Tibial artery (tissue), 4 donors: Measurements from ENCODE around the gene IFT74.

Experiments
- DNase-seq, 2 donors: peaks; one replicate each; pipeline ENCODE4 v3.0.0-alpha.2; 2019
- H3K27ac ChIP-seq, 2 donors: fragments of 200-600 bp; sonication (generic) in 1 of 2; 1 replicate in 1 of 2; 2 replicates in 1 of 2; pipeline ENCODE4 v1.5.1; 2018 to 2019; ENCODE audit warnings: mild to moderate bottlenecking in 1 of 2
- H3K27me3 ChIP-seq, 2 donors: fragments of 200-600 bp; sonication (generic) in 1 of 2; one replicate each; pipeline versions ENCODE4 v1.5.1 to v1.6.0; 2016 to 2019
- H3K36me3 ChIP-seq, 3 donors: fragments of 200-600 bp; sonication (generic) in 2 of 3; one replicate each; pipeline ENCODE4 v1.5.1; 2016 to 2019; ENCODE audit warnings: mild to moderate bottlenecking in 2 of 3
- H3K4me1 ChIP-seq, 4 donors: fragments of 200-600 bp; sonication (generic) in 2 of 4; 1 replicate in 3 of 4; 2 replicates in 1 of 4; pipeline ENCODE4 v1.5.1; 2016 to 2019
- H3K4me3 ChIP-seq, 2 donors: fragments of 200-600 bp; sonication (generic) in 1 of 2; 1 replicate in 1 of 2; 2 replicates in 1 of 2; pipeline ENCODE4 v1.5.1; 2018 to 2019; ENCODE audit warnings: mild to moderate bottlenecking in 2 of 2
- H3K9me3 ChIP-seq, 3 donors: fragments of 200-600 bp; sonication (generic) in 1 of 3; one replicate each; pipeline ENCODE4 v1.5.1; 2016 to 2019
- intact Hi-C: fragments of 100-400 bp; cut with DNase I; formaldehyde crosslinking; loops from one replicate; pipeline ENCODE4 v1.15.0; 2023; ENCODE audit warnings: low total_unique reads
- TF ChIP-seq, protein P1 (sequence below), 2 experiments: fragments of 200-600 bp in 1 of 2; fragments of 450-650 bp in 1 of 2; IDR thresholded peaks; one replicate each; pipeline ENCODE4 v1.5.1; 2017 to 2019; ENCODE audit warnings: antibody characterized with exemption in 2 of 2, mild to moderate bottlenecking in 1 of 2, moderate library complexity in 1 of 2

Gene IFT74

DNA sequence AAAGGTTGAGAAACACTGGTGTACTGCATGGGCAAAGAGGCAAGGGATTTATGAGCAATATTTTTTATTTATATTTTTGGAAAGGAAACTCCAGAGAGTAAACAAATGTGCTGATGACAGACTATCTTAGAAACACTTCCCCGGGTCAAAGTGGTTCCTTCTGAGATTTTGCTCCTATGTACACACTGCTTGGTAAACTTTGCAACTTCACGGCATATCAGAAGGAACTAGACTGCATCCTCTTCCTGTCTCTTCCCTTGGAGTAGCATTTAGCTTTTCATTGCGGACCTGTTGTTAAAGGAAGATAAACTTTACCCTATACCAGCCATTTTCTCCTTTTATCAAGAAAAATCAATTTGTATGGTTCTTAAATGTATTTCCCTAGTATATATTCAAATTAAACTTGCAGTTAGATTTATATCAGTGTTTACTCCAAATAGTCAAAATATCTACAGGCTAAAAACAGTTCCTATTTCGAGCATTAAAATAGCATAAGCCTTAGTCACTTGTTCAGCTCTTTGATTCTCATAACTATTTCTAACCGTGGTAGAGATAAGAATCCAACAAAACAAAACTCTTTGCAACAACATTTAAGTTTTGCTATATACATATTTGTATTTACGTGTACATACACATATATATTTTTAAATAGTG lies 97.3 kb downstream of the IFT74 start:
- intact Hi-C loops: no loop called here
- no peak for DNase-seq
- Histone ChIP-seq H3K36me3 (peaks cover 7 to 11% (median 8%) of the 10 kb centered on the region in 3 donors), H3K4me1 (peaks cover 0 to 19% (median 0%) of the 10 kb centered on the region in 4 donors), H3K27me3 (no peaks in the 10 kb centered on the region), H3K27ac (peak overlapping the region in 1 of 2 donors; percentile 35), H3K4me3 (no peak overlapping the region), H3K9me3 (no peaks in the 10 kb centered on the region)
- TF ChIP-seq, protein P1, sequence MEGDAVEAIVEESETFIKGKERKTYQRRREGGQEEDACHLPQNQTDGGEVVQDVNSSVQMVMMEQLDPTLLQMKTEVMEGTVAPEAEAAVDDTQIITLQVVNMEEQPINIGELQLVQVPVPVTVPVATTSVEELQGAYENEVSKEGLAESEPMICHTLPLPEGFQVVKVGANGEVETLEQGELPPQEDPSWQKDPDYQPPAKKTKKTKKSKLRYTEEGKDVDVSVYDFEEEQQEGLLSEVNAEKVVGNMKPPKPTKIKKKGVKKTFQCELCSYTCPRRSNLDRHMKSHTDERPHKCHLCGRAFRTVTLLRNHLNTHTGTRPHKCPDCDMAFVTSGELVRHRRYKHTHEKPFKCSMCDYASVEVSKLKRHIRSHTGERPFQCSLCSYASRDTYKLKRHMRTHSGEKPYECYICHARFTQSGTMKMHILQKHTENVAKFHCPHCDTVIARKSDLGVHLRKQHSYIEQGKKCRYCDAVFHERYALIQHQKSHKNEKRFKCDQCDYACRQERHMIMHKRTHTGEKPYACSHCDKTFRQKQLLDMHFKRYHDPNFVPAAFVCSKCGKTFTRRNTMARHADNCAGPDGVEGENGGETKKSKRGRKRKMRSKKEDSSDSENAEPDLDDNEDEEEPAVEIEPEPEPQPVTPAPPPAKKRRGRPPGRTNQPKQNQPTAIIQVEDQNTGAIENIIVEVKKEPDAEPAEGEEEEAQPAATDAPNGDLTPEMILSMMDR (IDR thresholded peaks at IDR 0.05): no peak

DNA sequence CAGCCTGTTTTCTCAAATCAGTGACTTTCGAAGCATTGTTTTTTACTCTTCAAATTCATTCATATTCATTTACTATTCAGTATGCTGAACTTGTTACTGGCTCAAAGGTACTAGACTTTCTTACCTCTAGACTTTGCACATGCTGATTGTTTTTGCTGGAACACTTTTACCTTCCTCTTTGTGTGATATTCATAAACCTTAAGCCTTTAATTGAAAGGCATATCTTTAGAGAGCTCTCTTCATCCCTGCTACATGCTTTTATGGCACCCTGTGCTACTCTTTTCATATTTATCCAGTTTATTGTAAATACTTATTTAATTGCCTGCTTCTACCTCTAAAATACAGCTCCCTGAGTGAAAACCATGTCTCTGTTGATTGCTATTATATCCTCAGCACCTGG lies 97.9 kb downstream of the IFT74 start:
- intact Hi-C loops: no loop called here
- Histone ChIP-seq H3K27ac (peak overlapping the region in 1 of 2 donors; percentile 35), H3K4me1 (peaks cover 0 to 19% (median 0%) of the 10 kb centered on the region in 4 donors), H3K36me3 (peaks cover 2 to 11% (median 7%) of the 10 kb centered on the region in 3 donors), H3K9me3 (no peaks in the 10 kb centered on the region), H3K27me3 (no peaks in the 10 kb centered on the region), H3K4me3 (no peak overlapping the region)
- TF ChIP-seq, protein P1 (IDR thresholded peaks at IDR 0.05): no peak
- no peak for DNase-seq

DNA sequence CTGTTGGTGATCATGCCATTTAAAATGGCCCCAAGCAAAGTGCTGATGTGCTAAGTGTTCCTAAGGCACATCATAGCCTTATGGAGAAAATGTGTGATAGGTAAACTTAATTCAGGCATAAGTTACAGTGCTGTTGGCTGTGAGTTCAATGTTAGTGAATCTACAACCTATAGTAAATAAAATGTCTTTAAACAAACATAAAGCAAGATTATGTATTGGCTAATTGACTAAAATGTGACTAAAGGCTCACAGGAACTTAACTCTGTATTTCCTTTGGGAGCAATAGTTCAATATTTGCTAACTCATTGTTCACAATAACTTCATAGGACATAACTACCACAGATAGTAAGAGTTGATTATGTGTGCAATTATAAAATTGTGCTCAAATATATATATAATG lies 98.6 kb downstream of the IFT74 start:
- intact Hi-C loops: no loop called here
- Histone ChIP-seq H3K27me3 (no peaks in the 10 kb centered on the region), H3K4me1 (peaks cover 0 to 19% (median 0%) of the 10 kb centered on the region in 4 donors), H3K4me3 (no peak overlapping the region), H3K9me3 (no peaks in the 10 kb centered on the region), H3K27ac (no peak overlapping the region), H3K36me3 (peaks cover 0 to 11% (median 7%) of the 10 kb centered on the region in 3 donors)
- no peak for DNase-seq
- TF ChIP-seq, protein P1 (IDR thresholded peaks at IDR 0.05): no peak

DNA sequence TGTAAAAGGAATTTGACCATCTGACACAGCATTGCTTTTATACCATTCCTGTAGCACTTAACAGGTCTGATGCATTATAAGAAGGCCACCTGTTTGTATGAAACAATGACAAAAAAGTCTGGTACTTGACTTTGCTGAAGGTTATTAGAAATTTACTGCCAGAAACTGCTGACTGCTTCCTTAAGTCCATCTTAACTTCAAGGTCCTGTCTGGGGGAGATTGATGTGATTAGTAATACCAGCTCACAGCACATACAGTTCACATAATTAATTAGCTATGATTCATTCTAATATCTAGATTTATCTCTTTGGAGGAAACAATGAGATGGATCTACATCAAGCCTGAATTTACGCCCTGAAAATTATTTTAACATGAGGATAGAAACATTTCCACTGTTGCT lies 103.2 kb downstream of the IFT74 start:
- TF ChIP-seq, protein P1 (IDR thresholded peaks at IDR 0.05): no peak
- intact Hi-C loops: no loop called here

DNA sequence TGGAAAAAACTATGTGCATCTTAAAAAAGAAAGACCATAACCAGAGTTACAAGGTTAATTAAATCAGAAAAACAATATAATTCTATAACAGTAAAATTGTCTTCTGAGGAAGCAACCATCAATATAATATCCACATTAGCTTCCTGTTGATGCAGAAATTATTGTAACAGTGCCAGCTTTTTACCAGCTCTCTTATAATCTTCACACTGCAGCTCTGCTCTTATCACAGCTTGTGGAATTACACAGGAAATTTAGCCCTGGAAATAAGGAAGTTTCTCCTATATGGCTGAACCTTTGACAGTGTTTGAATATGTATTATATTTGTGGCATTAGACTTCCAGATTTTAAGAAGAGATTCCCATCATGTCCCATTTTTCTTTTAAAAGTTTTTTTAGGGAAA lies 103.7 kb downstream of the IFT74 start:
- H3K9me3 ChIP-seq: no peaks in the 10 kb centered on the region
- intact Hi-C loops: no loop called here
- H3K27me3 ChIP-seq: no peaks in the 10 kb centered on the region
- no peaks in the 10 kb centered on the region for H3K4me1 ChIP-seq
- H3K36me3 ChIP-seq: peaks cover 8 to 20% (median 10%) of the 10 kb centered on the region in 3 donors
- no peak overlapping the region for H3K27ac ChIP-seq
- TF ChIP-seq, protein P1 (IDR thresholded peaks at IDR 0.05): no peak
- H3K4me3 ChIP-seq: no peak overlapping the region
- no peak for DNase-seq

More for the DNA sequence above, 103.2 kb downstream of the IFT74 start:
- no peak overlapping the region for H3K4me3 ChIP-seq
- H3K4me1 ChIP-seq: peaks cover 0 to 4% (median 0%) of the 10 kb centered on the region in 4 donors
- no peaks in the 10 kb centered on the region for H3K27me3 ChIP-seq
- no peak for DNase-seq
- no peak overlapping the region for H3K27ac ChIP-seq
- no peaks in the 10 kb centered on the region for H3K9me3 ChIP-seq
- peaks cover 8 to 20% (median 10%) of the 10 kb centered on the region in 3 donors for H3K36me3 ChIP-seq
